Small intestine (tissue), 7 donors: ENCODE results near the gene RAB1A. TPM values are rescaled to one million over a fixed set of nuclear protein-coding genes. Genes with fewer than 3 reads are reported as not detected.

Experiments used
- DNase-seq, 2 donors: peaks; one replicate each; pipeline versions ENCODE4 v3.0.0 to v3.0.0-alpha.2; 2013
- FAIRE-seq: peaks from 2 replicates; lab custom pipeline; 2012; peaks lifted over from hg19 to GRCh38; lab: Jason Lieb, UNC
- H3K27ac ChIP-seq, 3 donors: one replicate each; pipeline ENCODE4 v1.5.1; 2013; ENCODE audit warnings: low read length in 2 of 3, mild to moderate bottlenecking in 2 of 3, control low read depth in 1 of 3, inconsistent platforms in 1 of 3, low read depth in 1 of 3, moderate library complexity in 1 of 3
- H3K27me3 ChIP-seq, 3 donors: one replicate each; pipeline ENCODE4 v1.6.1; 2013; ENCODE audit warnings: low read length in 3 of 3, inconsistent platforms in 1 of 3; ENCODE audit not compliant: control insufficient read depth in 3 of 3, insufficient read depth in 3 of 3
- H3K36me3 ChIP-seq, 3 donors: one replicate each; pipeline ENCODE4 v1.6.1; 2013; ENCODE audit warnings: low read length in 3 of 3, inconsistent platforms in 1 of 3, low read depth in 1 of 3, mild to moderate bottlenecking in 1 of 3, moderate library complexity in 1 of 3; ENCODE audit not compliant: control insufficient read depth in 3 of 3, insufficient read depth in 2 of 3
- H3K4me1 ChIP-seq, 3 donors: one replicate each; pipeline ENCODE4 v1.6.1; 2013; ENCODE audit warnings: low read length in 2 of 3, inconsistent platforms in 1 of 3, low read depth in 1 of 3, mild to moderate bottlenecking in 1 of 3, moderate library complexity in 1 of 3; ENCODE audit not compliant: control insufficient read depth in 3 of 3, insufficient read depth in 2 of 3
- H3K4me3 ChIP-seq, 3 donors: one replicate each; pipeline ENCODE4 v1.5.1; 2013; ENCODE audit warnings: low read length in 3 of 3, control low read depth in 1 of 3, inconsistent platforms in 1 of 3, low read depth in 1 of 3, mild to moderate bottlenecking in 1 of 3, moderate library complexity in 1 of 3
- H3K9me3 ChIP-seq, 2 donors: one replicate each; pipeline ENCODE4 v1.6.1; 2013; ENCODE audit warnings: low read depth in 1 of 2, low read length in 1 of 2; ENCODE audit not compliant: control insufficient read depth in 2 of 2, insufficient read depth in 1 of 2
- WGBS, 3 donors: extraction: QIAGEN DNeasy Blood & Tissue Kit; methylation state at CpG; one replicate each; pipeline ENCODE4 v1.1.7; 2013; 5-methylcytosine and 5-hydroxymethylcytosine counted together
- polyA plus RNA-seq, 4 donors: library from polyadenylated mRNA; stranded (reverse) in 3 of 4; unstranded in 1 of 4; fragments of 200-250 nt in 3 of 4; fragments of 120-200 nt in 1 of 4; gene quantifications; one replicate each; pipeline versions ENCODE4 v1.2.1 to v1.2.3, GENCODE V29; 2013
- donor health status: healthy with polysubstance abuse.
- donor health status: control.
- donor health status: control.
- donor health status: Bipolar disorder and iron deficiency.
- donor health status: healthy.

The RAB1A gene
- polyA plus RNA-seq, 4 donors, result 144 to 271 (median 164) TPM

- Histone ChIP-seq H3K4me3 (no peak overlapping the region), H3K4me1 (peaks cover 0 to 20% (median 6%) of the 10 kb centered on the region in 3 donors), H3K9me3 (no peaks in the 10 kb centered on the region), H3K36me3 (peaks cover 5 to 74% (median 6%) of the 10 kb centered on the region in 3 donors), H3K27ac (peak overlapping the region in 2 of 3 donors; percentile 26 to 74), H3K27me3 (no peaks in the 10 kb centered on the region)
- FAIRE-seq, result no peak
- 18 to 38% (median 32%) methylated on average over 5 of the region's 5 CpGs for WGBS, 3 donors
- peak; percentile 55 to 64 for DNase-seq
These were observed 54.1 kb downstream of the RAB1A start for GRCh38 chr2:65075605-65076344.

DNA sequence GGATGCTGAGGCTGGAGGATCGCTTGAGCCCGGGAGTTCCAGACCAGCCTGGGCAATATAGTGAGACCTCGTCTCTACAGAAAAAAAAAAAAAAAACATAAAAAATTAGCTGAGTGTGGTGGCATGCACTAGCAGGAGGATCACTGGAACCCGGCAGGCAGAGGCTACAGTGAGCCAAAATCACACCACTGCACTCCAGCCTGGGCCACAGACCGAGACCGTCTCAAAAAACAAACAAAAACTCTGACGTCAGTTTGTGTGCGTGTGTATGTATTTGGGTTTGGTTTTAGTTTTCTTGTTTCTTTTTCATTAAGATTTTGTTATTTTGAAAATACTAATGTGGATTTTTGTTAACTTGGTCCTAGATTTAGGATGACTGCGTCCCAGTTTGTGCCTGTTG is 54.7 kb downstream of the RAB1A start:
- FAIRE-seq (no peak), DNase-seq (no peak)
- no peaks in the 10 kb centered on the region for H3K9me3 ChIP-seq
- H3K4me3 ChIP-seq, result no peak overlapping the region
- no peaks in the 10 kb centered on the region for H3K27me3 ChIP-seq
- peak overlapping the region in 2 of 3 donors; percentile 26 to 74 for H3K27ac ChIP-seq
- H3K36me3 ChIP-seq, result peaks cover 4 to 70% (median 5%) of the 10 kb centered on the region in 3 donors
- peaks cover 0 to 25% (median 12%) of the 10 kb centered on the region in 3 donors for H3K4me1 ChIP-seq
- WGBS, 3 donors, result 74 to 88% (median 86%) methylated on average over 9 of the region's 9 CpGs

DNA sequence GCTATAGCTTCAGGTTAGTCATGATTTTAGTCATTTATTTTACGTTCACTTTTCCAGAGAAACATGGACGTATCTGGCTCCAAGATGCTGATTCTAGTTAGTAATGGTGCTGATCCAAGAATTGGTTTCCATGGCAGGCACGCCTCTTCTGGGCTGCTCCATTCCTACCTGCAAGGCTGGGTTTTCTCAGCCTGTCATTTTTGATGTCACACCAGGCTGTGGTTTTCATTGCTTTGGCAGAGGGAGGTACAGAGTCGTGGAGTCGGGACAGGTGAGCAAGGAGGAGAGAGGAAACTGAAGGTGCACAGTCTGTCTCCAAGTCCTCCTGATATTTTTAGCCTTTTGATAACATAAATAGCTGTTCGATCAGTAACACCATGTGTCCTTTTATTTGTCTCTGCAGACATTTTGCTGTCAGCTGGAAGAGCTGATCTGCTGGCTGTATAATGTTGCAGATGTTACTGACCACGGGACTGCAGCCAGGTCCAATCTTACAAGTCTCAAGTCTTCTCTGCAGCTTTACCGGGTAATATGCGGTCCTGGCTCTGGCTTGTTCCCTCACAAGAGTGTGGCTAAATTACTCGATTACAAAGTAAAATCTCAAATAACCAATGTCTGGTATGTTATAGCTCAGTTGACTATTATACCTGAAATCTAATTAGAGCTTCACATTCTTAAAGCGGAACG is 55.9 kb downstream of the RAB1A start:
- Histone ChIP-seq H3K4me3 (no peak overlapping the region), H3K36me3 (peaks cover 2 to 72% (median 3%) of the 10 kb centered on the region in 3 donors), H3K9me3 (no peaks in the 10 kb centered on the region), H3K27ac (no peak overlapping the region), H3K27me3 (no peaks in the 10 kb centered on the region), H3K4me1 (peaks cover 0 to 36% (median 18%) of the 10 kb centered on the region in 3 donors)
- no peak for FAIRE-seq
- DNase-seq, result no peak
- 79 to 81% (median 81%) methylated on average over 12 of the region's 12 CpGs for WGBS, 3 donors

- Histone ChIP-seq H3K4me1 (peaks cover 0 to 39% (median 18%) of the 10 kb centered on the region in 3 donors), H3K9me3 (no peaks in the 10 kb centered on the region), H3K4me3 (no peak overlapping the region), H3K36me3 (peaks cover 2 to 72% (median 3%) of the 10 kb centered on the region in 3 donors), H3K27me3 (no peaks in the 10 kb centered on the region), H3K27ac (no peak overlapping the region)
- WGBS, 3 donors, result 89 to 91% (median 91%) methylated on average over 20 of the region's 20 CpGs
- FAIRE-seq, result no peak
- no peak for DNase-seq
These were observed 57.5 kb downstream of the RAB1A start for GRCh38 chr2:65072181-65072970.

DNA sequence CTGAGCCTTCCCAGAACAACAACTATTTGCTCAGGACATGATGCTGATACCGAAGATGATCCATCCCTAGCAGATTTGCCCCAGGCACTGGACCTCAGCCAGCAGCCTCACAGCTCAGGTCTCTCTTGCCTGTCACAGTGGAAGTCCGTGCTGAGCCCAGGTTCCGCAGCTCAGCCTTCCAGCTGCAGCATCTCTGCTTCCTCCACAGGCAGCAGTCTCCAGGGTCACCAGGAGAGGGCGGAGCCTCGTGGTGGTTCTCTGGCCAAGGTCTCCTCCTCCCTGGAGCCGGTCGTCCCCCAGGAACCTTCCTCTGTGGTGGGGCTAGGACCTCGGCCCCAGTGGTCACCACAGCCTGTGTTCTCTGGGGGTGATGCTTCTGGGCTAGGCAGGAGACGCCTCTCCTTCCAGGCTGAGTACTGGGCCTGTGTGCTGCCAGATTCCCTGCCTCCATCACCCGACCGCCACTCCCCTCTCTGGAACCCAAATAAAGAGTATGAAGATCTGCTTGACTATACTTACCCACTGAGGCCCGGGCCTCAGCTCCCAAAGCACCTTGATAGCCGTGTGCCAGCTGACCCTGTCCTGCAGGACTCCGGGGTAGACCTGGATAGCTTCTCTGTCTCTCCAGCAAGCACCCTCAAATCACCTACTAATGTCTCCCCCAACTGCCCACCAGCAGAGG is 58.3 kb downstream of the RAB1A start:
- no peak for FAIRE-seq
- 76 to 82% (median 77%) methylated on average over 14 of the region's 14 CpGs for WGBS, 3 donors
- H3K9me3 ChIP-seq, result no peaks in the 10 kb centered on the region
- H3K36me3 ChIP-seq, result peaks cover 2 to 69% (median 3%) of the 10 kb centered on the region in 3 donors
- peaks cover 0 to 38% (median 18%) of the 10 kb centered on the region in 3 donors for H3K4me1 ChIP-seq
- H3K4me3 ChIP-seq, result no peak overlapping the region
- no peak overlapping the region for H3K27ac ChIP-seq
- no peaks in the 10 kb centered on the region for H3K27me3 ChIP-seq
- no peak for DNase-seq

- no peaks in the 10 kb centered on the region for H3K27me3 ChIP-seq
- H3K4me1 ChIP-seq, result peaks cover 0 to 31% (median 18%) of the 10 kb centered on the region in 3 donors
- no peak overlapping the region for H3K4me3 ChIP-seq
- peak overlapping the region; percentile 17 to 76 (median 56) for H3K27ac ChIP-seq
- FAIRE-seq (no peak), DNase-seq (no peak)
- WGBS, 3 donors, result 74 to 82% (median 76%) methylated on average over 6 of the region's 6 CpGs
- peaks cover 1 to 63% (median 3%) of the 10 kb centered on the region in 3 donors for H3K36me3 ChIP-seq
- H3K9me3 ChIP-seq, result no peaks in the 10 kb centered on the region
These were observed 59.0 kb downstream of the RAB1A start for GRCh38 chr2:65070856-65071255.

DNA sequence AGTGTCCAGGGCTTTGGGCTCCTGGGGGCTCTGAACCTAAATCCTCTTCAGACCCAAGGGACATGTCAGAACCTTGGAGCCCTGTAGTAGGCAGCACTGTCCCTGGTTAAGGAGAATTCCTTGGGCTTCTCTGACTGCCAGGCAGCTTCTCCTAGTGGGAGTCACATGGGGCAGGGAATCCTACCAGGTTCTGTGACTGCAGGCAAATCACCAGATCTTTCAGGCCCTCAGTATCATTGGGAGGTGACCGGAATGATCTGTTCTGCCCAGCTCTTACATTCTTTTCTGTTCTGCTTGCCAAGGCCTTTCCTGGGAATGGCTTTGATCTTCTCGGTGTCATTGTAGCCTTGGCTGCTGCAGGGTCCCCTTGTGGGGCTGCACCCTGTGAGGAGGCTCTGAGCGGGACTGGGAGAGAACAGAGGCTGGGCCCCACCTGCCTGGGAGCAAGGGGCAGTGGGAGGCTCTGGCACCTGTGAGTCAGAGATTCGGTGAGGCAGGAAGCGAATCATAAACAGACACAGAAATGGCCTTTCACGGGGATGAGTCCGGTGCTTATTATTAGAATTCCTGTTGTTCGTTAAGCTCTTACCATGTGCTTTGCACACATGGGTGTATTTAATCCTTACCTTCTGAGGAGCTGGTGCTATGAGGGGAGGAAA is 59.6 kb downstream of the RAB1A start:
- peak; percentile 82 to 92 for DNase-seq
- FAIRE-seq, result no peak
- Histone ChIP-seq H3K4me3 (no peak overlapping the region), H3K27me3 (no peaks in the 10 kb centered on the region), H3K27ac (peak overlapping the region; percentile 56 to 76 (median 60)), H3K9me3 (no peaks in the 10 kb centered on the region), H3K36me3 (peaks cover 0 to 61% (median 3%) of the 10 kb centered on the region in 3 donors), H3K4me1 (peaks cover 0 to 28% (median 16%) of the 10 kb centered on the region in 3 donors)
- 13 to 41% (median 30%) methylated on average over 8 of the region's 8 CpGs for whole genome bisulfite sequencing, 3 donors
